Retinal pigment epithelial cell (primary cell): ENCODE data around the gene KRT7.

ENCODE experiments used
- DNase-seq: peaks from one replicate; pipeline ENCODE4 v3.0.0-alpha.2; 2010; ENCODE audit warnings: low read depth
- H3K4me3 ChIP-seq: 2 replicates; pipeline ENCODE4 v1.5.1; 2011; ENCODE audit warnings: mild to moderate bottlenecking, low read length, control low read depth, moderate library complexity
- CTCF ChIP-seq: conservative IDR thresholded peaks from 2 replicates; pipeline ENCODE4 v1.5.1; 2011; ENCODE audit warnings: low read depth, low read length, control low read depth, inconsistent platforms

KRT7 gene

GRCh38 chr12:52220477-52220876, 12.6 kb upstream of the KRT7 start:
- H3K4me3 ChIP-seq, result no peak overlapping the region
- no peak for DNase-seq
- TF ChIP-seq CTCF, result no peak

- no peak for DNase-seq
- no peak overlapping the region for H3K4me3 ChIP-seq
- no peak for TF ChIP-seq CTCF
These were observed 11.8 kb upstream of the KRT7 start for GRCh38 chr12:52221070-52221781.

- no peak overlapping the region for H3K4me3 ChIP-seq
- peak; percentile 72 for TF ChIP-seq CTCF
- DNase-seq, result no peak
These were observed 11.1 kb upstream of the KRT7 start for GRCh38 chr12:52221912-52222457.

- H3K4me3 ChIP-seq, result no peak overlapping the region
- no peak for DNase-seq
- TF ChIP-seq CTCF, result no peak
These were observed 10.4 kb upstream of the KRT7 start for GRCh38 chr12:52222692-52223091.

- DNase-seq, result no peak
- no peak for TF ChIP-seq CTCF
- no peak overlapping the region for H3K4me3 ChIP-seq
These were observed 9.5 kb upstream of the KRT7 start for GRCh38 chr12:52223406-52224039.

- DNase-seq, result no peak
- no peak for TF ChIP-seq CTCF
- no peak overlapping the region for H3K4me3 ChIP-seq
These were observed 8.9 kb upstream of the KRT7 start for GRCh38 chr12:52224151-52224550.

- no peak overlapping the region for H3K4me3 ChIP-seq
- TF ChIP-seq CTCF, result no peak
- DNase-seq, result no peak
These were observed 7.3 kb upstream of the KRT7 start for GRCh38 chr12:52225752-52226151.
